ENCODE measurements around the gene CLDN6. TPM values are rescaled to one million over a fixed set of nuclear protein-coding genes. Genes with fewer than 3 reads are reported as not detected.

Gene CLDN6
- total and polyA plus RNA-seq, 2 of the 13 experiments (the other 11 are each of a cell fraction or from before 2014, with no cell fraction given), result 5.9 to 7.6 TPM

- TF ChIP-seq GATA4 (IDR thresholded peaks at IDR 0.05; ENCODE audit: borderline replicate concordance, low read depth) (no peak), ZNF792 (CRISPR knock-in tag; IDR thresholded peaks at IDR 0.05) (peak; percentile 64; the same call in 1 of the 2 replicates), ZSCAN25 (CRISPR knock-in tag; IDR thresholded peaks at IDR 0.05) (0 out of 2 replicates have a peak, but pooled peaks have one; percentile 22), ZC3H4 (CRISPR knock-in tag; IDR thresholded peaks at IDR 0.05; ENCODE audit: borderline replicate concordance) (no peak), SAP130 (CRISPR knock-in tag; IDR thresholded peaks at IDR 0.05; ENCODE audit: low read depth) (peak; percentile 88), CREB1 (IDR thresholded peaks at IDR 0.05) (peak; percentile 79), CREB1 (CRISPR knock-in tag; IDR thresholded peaks at IDR 0.05) (no peak), MZF1 (CRISPR knock-in tag; IDR thresholded peaks at IDR 0.05; ENCODE audit: borderline replicate concordance) (no peak), ZBTB37 (CRISPR knock-in tag; IDR thresholded peaks at IDR 0.05) (no peak), ZSCAN31 (CRISPR knock-in tag; IDR thresholded peaks at IDR 0.05; ENCODE audit: low read depth) (no peak), ERF (CRISPR knock-in tag; IDR thresholded peaks at IDR 0.05) (peak; percentile 86), ZNF230 (CRISPR knock-in tag; IDR thresholded peaks at IDR 0.05) (no peak), ASH2L (IDR thresholded peaks at IDR 0.05; ENCODE audit: insufficient read length, low read depth, low read length) (no peak), PPARG (CRISPR knock-in tag; conservative IDR thresholded peaks at IDR 0.05) (peak; percentile 45; the same call in 1 of the 2 replicates), ZNF574 (CRISPR knock-in tag; IDR thresholded peaks at IDR 0.05) (peak; percentile 49), ZNF597 (CRISPR knock-in tag; IDR thresholded peaks at IDR 0.05) (no peak), ZNF24 (IDR thresholded peaks at IDR 0.05) (no peak), ZNF275 (CRISPR knock-in tag; IDR thresholded peaks at IDR 0.05; ENCODE audit: borderline replicate concordance) (no peak), ZNF776 (CRISPR knock-in tag; IDR thresholded peaks at IDR 0.05) (no peak), ZNF841 (CRISPR knock-in tag; IDR thresholded peaks at IDR 0.05; ENCODE audit: borderline replicate concordance) (no peak), RBFOX2 (IDR thresholded peaks at IDR 0.05; ENCODE audit: low read depth, low read length) (peak; percentile 53), ZNF546 (CRISPR knock-in tag; conservative IDR thresholded peaks at IDR 0.05) (no peak), ZNF547 (CRISPR knock-in tag; IDR thresholded peaks at IDR 0.05) (no peak), TFAP4 (IDR thresholded peaks at IDR 0.05; ENCODE audit: borderline replicate concordance, low read depth) (peak; percentile 92), FOXK1 (CRISPR knock-in tag; IDR thresholded peaks at IDR 0.05; ENCODE audit: borderline replicate concordance, low read depth) (no peak)
Observed at GRCh38 chr16:3003582-3004270, 14.3 kb downstream of the CLDN6 start (continued).
